Measurements from ENCODE around the gene ELOA. TPM values are rescaled to one million over a fixed set of nuclear protein-coding genes. Genes with fewer than 3 reads are reported as not detected.
"Not testable (repeated sequence)": the region's sequence is repeated elsewhere in the genome, so short reads cannot be mapped to it uniquely, and the experiment has no call there.

Gene ELOA
- total RNA-seq, 5 donors from 2014 or later (not counting 1 experiment from before 2014, with no cell fraction given): 26.0 to 32.8 (median 27.6) TPM

DNA sequence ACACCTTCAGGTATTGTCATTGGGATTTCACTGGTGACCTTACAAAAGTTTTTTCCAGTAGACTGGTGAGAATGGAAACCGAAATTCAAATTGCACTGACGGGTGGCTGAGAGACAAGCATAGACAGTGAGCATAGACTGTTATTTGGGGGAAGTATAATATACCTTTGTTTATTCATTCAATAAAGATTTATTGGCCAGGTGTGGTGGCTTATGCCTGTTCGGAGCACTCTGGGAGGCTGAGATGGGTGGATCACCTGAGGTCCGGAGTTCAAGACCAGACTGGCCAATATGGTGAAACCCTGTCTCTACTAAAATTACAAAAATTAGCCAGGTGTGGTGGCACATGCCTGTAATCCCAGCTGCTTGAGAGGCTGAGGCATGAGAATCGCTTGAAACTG, 10.0 kb upstream of the ELOA start:
- CTCF ChIA-PET; H3K4me1 Mint-ChIP-seq; H3K27me3 ChIP-seq (replicated peaks in 1 of 2; ENCODE audit: control insufficient read depth in 2 of 2, extremely low read depth in 1 of 2, insufficient read depth in 2 of 2, low read length in 1 of 2); H3K36me3 ChIP-seq (ENCODE audit: control insufficient read depth in 2 of 2, extremely low read depth in 1 of 2, insufficient read depth in 1 of 2, low read length in 1 of 2); POLR2A ChIA-PET; H3K27ac Mint-ChIP-seq; ATAC-seq (replicated peaks in 1 of 4); H3K9me3 ChIP-seq; H3K27ac ChIP-seq (ENCODE audit: low read length); H3K27me3 Mint-ChIP-seq; H3K4me3 Mint-ChIP-seq; H3K9me3 Mint-ChIP-seq; H3K4me1 ChIP-seq (ENCODE audit: control insufficient read depth in 1 of 2, extremely low read depth in 1 of 2, insufficient read depth in 2 of 2, low read length in 2 of 2); DNase-seq; H3K4me3 ChIP-seq (ENCODE audit: control insufficient read depth in 1 of 2, extremely low read depth in 1 of 2, low read length in 1 of 2); H3K36me3 Mint-ChIP-seq: not testable (repeated sequence)
- 88% methylated on average over 1 of the region's 5 CpGs for WGBS (ENCODE audit: insufficient coverage)

GRCh38 chr1:23736437-23737134, 6.7 kb upstream of the ELOA start:
- ATAC-seq (replicated peaks in 1 of 4): no peak
- Mint-ChIP-seq H3K27ac (no peak overlapping the region), H3K4me3 (no peak overlapping the region), H3K4me1 (no peaks in the 10 kb centered on the region), H3K9me3 (no peaks in the 10 kb centered on the region), H3K36me3 (no peaks in the 10 kb centered on the region), H3K27me3 (no peaks in the 10 kb centered on the region)
- CTCF ChIA-PET: interaction anchor here in 1 of 2 donors (0.6 to 1.2 kb wide), 2 partner anchors 9 to 32 kb away, joined by 6 to 9 read pairs; no protein-coding TSS in a partner anchor
- no peak for DNase-seq
- no peak overlapping the region for H3K27ac ChIP-seq (ENCODE audit: low read length)
- no peaks in the 10 kb centered on the region for H3K36me3 ChIP-seq (ENCODE audit: control insufficient read depth in 2 of 2, extremely low read depth in 1 of 2, insufficient read depth in 1 of 2, low read length in 1 of 2)
- no peaks in the 10 kb centered on the region for H3K27me3 ChIP-seq (replicated peaks in 1 of 2; ENCODE audit: control insufficient read depth in 2 of 2, extremely low read depth in 1 of 2, insufficient read depth in 2 of 2, low read length in 1 of 2)
- WGBS (ENCODE audit: insufficient coverage): 92% methylated on average over 5 of the region's 7 CpGs
- H3K9me3 ChIP-seq: no peaks in the 10 kb centered on the region
- H3K4me3 ChIP-seq (ENCODE audit: control insufficient read depth in 1 of 2, extremely low read depth in 1 of 2, low read length in 1 of 2): no peak overlapping the region
- no peaks in the 10 kb centered on the region for H3K4me1 ChIP-seq (ENCODE audit: control insufficient read depth in 1 of 2, extremely low read depth in 1 of 2, insufficient read depth in 2 of 2, low read length in 2 of 2)
- POLR2A ChIA-PET: no interaction called here

- Histone ChIP-seq H3K27me3 (replicated peaks in 1 of 2; ENCODE audit: control insufficient read depth in 2 of 2, extremely low read depth in 1 of 2, insufficient read depth in 2 of 2, low read length in 1 of 2) (no peaks in the 10 kb centered on the region), H3K9me3 (no peaks in the 10 kb centered on the region), H3K36me3 (ENCODE audit: control insufficient read depth in 2 of 2, extremely low read depth in 1 of 2, insufficient read depth in 1 of 2, low read length in 1 of 2) (peaks cover 0 to 2% of the 10 kb centered on the region in 2 donors), H3K4me3 (ENCODE audit: control insufficient read depth in 1 of 2, extremely low read depth in 1 of 2, low read length in 1 of 2) (no peak overlapping the region), H3K4me1 (ENCODE audit: control insufficient read depth in 1 of 2, extremely low read depth in 1 of 2, insufficient read depth in 2 of 2, low read length in 2 of 2) (peaks cover 17 to 22% of the 10 kb centered on the region in 2 experiments), H3K27ac (ENCODE audit: low read length) (no peak overlapping the region)
- H3K36me3 Mint-ChIP-seq: peaks cover 4% of the 10 kb centered on the region
- ChIA-PET POLR2A (no interaction called here), CTCF (no interaction called here)
- peaks cover 28 to 33% (median 31%) of the 10 kb centered on the region in 3 donors for H3K4me1 Mint-ChIP-seq
- ATAC-seq (replicated peaks in 1 of 4): no peak
- no peaks in the 10 kb centered on the region for H3K27me3 Mint-ChIP-seq
- DNase-seq: no peak
- WGBS (ENCODE audit: insufficient coverage): 100% methylated on average over 2 of the region's 5 CpGs
- H3K9me3 Mint-ChIP-seq: no peaks in the 10 kb centered on the region
- no peak overlapping the region for H3K27ac Mint-ChIP-seq
- peak overlapping the region in 2 of 3 donors; percentile 90 to 91 for H3K4me3 Mint-ChIP-seq
These were observed 1.7 kb upstream of the ELOA start for GRCh38 chr1:23741609-23742008.

GRCh38 chr1:23742670-23743286, 493 bp upstream of the ELOA start:
- H3K4me1 ChIP-seq (ENCODE audit: control insufficient read depth in 1 of 2, extremely low read depth in 1 of 2, insufficient read depth in 2 of 2, low read length in 2 of 2): peaks cover 17 to 22% of the 10 kb centered on the region in 2 experiments
- H3K27ac ChIP-seq (ENCODE audit: low read length): peak overlapping the region; percentile 78
- no peaks in the 10 kb centered on the region for H3K27me3 ChIP-seq (replicated peaks in 1 of 2; ENCODE audit: control insufficient read depth in 2 of 2, extremely low read depth in 1 of 2, insufficient read depth in 2 of 2, low read length in 1 of 2)
- H3K9me3 Mint-ChIP-seq: no peaks in the 10 kb centered on the region
- H3K36me3 Mint-ChIP-seq: peaks cover 7% of the 10 kb centered on the region
- H3K27ac Mint-ChIP-seq: peak overlapping the region; percentile 91 to 93
- peak; percentile 27 to 51 (median 40) for ATAC-seq (replicated peaks in 1 of 4)
- H3K4me3 ChIP-seq (ENCODE audit: control insufficient read depth in 1 of 2, extremely low read depth in 1 of 2, low read length in 1 of 2): peak overlapping the region; percentile 77 to 80
- peak overlapping the region; percentile 86 to 91 (median 90) for H3K4me3 Mint-ChIP-seq
- H3K4me1 Mint-ChIP-seq: peaks cover 40 to 45% (median 43%) of the 10 kb centered on the region in 3 donors
- no peaks in the 10 kb centered on the region for H3K27me3 Mint-ChIP-seq
- no peaks in the 10 kb centered on the region for H3K9me3 ChIP-seq
- WGBS (ENCODE audit: insufficient coverage): 11% methylated on average over 27 of the region's 28 CpGs
- peaks cover 0 to 8% of the 10 kb centered on the region in 2 donors for H3K36me3 ChIP-seq (ENCODE audit: control insufficient read depth in 2 of 2, extremely low read depth in 1 of 2, insufficient read depth in 1 of 2, low read length in 1 of 2)
- ChIA-PET CTCF (interaction anchor here (0.6 to 2.1 kb wide), 4 partner anchors 12 to 51 kb away, joined by 3 to 10 read pairs (median 6); partner anchors contain the start of gene RPL11 (in 1 of the 2)), POLR2A (interaction anchor here in 1 of 2 donors (1.4 kb wide), 1 partner anchor 51 kb away, joined by 3 read pairs; the partner anchor contains the start of gene RPL11)
- DNase-seq: peak in 2 of 35 experiments; percentile 6 to 7

GRCh38 chr1:23745515-23745914, 2.2 kb downstream of the ELOA start:
- no CpG with 5 or more reads among the region's 1 CpG for WGBS (ENCODE audit: insufficient coverage)
- Mint-ChIP-seq H3K36me3 (peaks cover 15% of the 10 kb centered on the region), H3K9me3 (no peaks in the 10 kb centered on the region), H3K4me1 (peaks cover 54 to 59% (median 57%) of the 10 kb centered on the region in 3 donors), H3K27ac (peak overlapping the region in 1 of 2 donors; percentile 85), H3K4me3 (peak overlapping the region; percentile 65 to 91 (median 88)), H3K27me3 (no peaks in the 10 kb centered on the region)
- Histone ChIP-seq H3K27ac (ENCODE audit: low read length) (no peak overlapping the region), H3K36me3 (ENCODE audit: control insufficient read depth in 2 of 2, extremely low read depth in 1 of 2, insufficient read depth in 1 of 2, low read length in 1 of 2) (peaks cover 0 to 19% of the 10 kb centered on the region in 2 donors), H3K4me1 (ENCODE audit: control insufficient read depth in 1 of 2, extremely low read depth in 1 of 2, insufficient read depth in 2 of 2, low read length in 2 of 2) (peaks cover 17 to 22% of the 10 kb centered on the region in 2 experiments), H3K4me3 (ENCODE audit: control insufficient read depth in 1 of 2, extremely low read depth in 1 of 2, low read length in 1 of 2) (no peak overlapping the region), H3K9me3 (no peaks in the 10 kb centered on the region), H3K27me3 (replicated peaks in 1 of 2; ENCODE audit: control insufficient read depth in 2 of 2, extremely low read depth in 1 of 2, insufficient read depth in 2 of 2, low read length in 1 of 2) (no peaks in the 10 kb centered on the region)
- peak in 1 of 35 experiments; percentile 51 for DNase-seq
- CTCF ChIA-PET: interaction anchor here (0.6 to 1.6 kb wide), 7 partner anchors 8 to 646 kb away, joined by 3 to 9 read pairs (median 3); partner anchors contain the start of gene RPL11 (in 1 of the 2)
- no peak for ATAC-seq (replicated peaks in 1 of 4)
- POLR2A ChIA-PET: interaction anchor here in 1 of 2 donors (0.5 kb wide), 1 partner anchor 53 kb away, joined by 6 read pairs; no protein-coding TSS in a partner anchor

DNA sequence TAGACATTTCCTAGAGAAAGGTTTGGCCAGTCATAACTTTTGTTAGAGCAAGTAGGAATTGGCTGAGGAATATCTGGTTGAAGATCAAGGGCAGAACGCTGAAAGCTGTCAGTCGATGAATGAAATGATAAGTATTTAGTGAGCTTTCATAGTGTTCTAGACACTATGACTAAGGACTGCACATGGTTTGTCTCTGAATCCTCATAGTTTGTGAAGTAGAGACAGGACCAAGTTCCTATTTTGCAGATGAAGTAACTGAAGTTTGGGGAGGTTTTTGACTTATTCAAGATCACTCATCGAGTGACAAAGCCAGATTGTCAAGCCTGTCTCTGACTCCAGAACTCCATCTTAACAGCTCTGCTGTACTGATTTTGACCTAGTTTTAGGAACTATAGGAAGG, 4.7 kb downstream of the ELOA start:
- no peak overlapping the region for H3K4me3 Mint-ChIP-seq
- no peaks in the 10 kb centered on the region for H3K9me3 ChIP-seq
- CTCF ChIA-PET: interaction anchor here in 1 of 2 donors (0.5 to 1.4 kb wide), 2 partner anchors 10 to 24 kb away, joined by 5 read pairs; no protein-coding TSS in a partner anchor
- peak overlapping the region; percentile 30 to 47 for H3K27ac Mint-ChIP-seq
- ATAC-seq (replicated peaks in 1 of 4) (no peak), DNase-seq (no peak)
- H3K4me1 Mint-ChIP-seq: peaks cover 44 to 53% (median 51%) of the 10 kb centered on the region in 3 donors
- WGBS (ENCODE audit: insufficient coverage): 84% methylated on average over 2 of the region's 3 CpGs
- H3K4me1 ChIP-seq (ENCODE audit: control insufficient read depth in 1 of 2, extremely low read depth in 1 of 2, insufficient read depth in 2 of 2, low read length in 2 of 2): peaks cover 11 to 17% of the 10 kb centered on the region in 2 experiments
- no peaks in the 10 kb centered on the region for H3K9me3 Mint-ChIP-seq
- H3K27ac ChIP-seq (ENCODE audit: low read length): no peak overlapping the region
- H3K4me3 ChIP-seq (ENCODE audit: control insufficient read depth in 1 of 2, extremely low read depth in 1 of 2, low read length in 1 of 2): no peak overlapping the region
- no peaks in the 10 kb centered on the region for H3K27me3 ChIP-seq (replicated peaks in 1 of 2; ENCODE audit: control insufficient read depth in 2 of 2, extremely low read depth in 1 of 2, insufficient read depth in 2 of 2, low read length in 1 of 2)
- H3K36me3 Mint-ChIP-seq: peaks cover 28% of the 10 kb centered on the region
- POLR2A ChIA-PET: no interaction called here
- H3K36me3 ChIP-seq (ENCODE audit: control insufficient read depth in 2 of 2, extremely low read depth in 1 of 2, insufficient read depth in 1 of 2, low read length in 1 of 2): peaks cover 11 to 44% of the 10 kb centered on the region in 2 donors
- no peaks in the 10 kb centered on the region for H3K27me3 Mint-ChIP-seq

Data from T-cell (primary cell).